ENCODE data around the gene ABCB7.
"Not testable (repeated sequence)": the region's sequence is repeated elsewhere in the genome, so short reads cannot be mapped to it uniquely, and the experiment has no call there.

ABCB7 gene

GRCh38 chrX:75155827-75156525, at the start of gene ABCB7:
Gene ABCB7, minus strand, starts transcription at chrX:75156283. Its CDS starts 11 bp downstream, at chrX:75156272.
- peak; percentile 70 for DNase-seq (ENCODE audit: extremely low read depth, insufficient read length)
- Histone ChIP-seq H3K27me3 (replicated peaks; ENCODE audit: control insufficient read depth, insufficient read depth, low read length) (no peaks in the 10 kb centered on the region), H3K4me3 (replicated peaks; ENCODE audit: low read depth, low read length) (peak within 1 kb of the TSS; percentile 60), H3K36me3 (ENCODE audit: control insufficient read depth, insufficient read depth, low read length) (no peaks in the 10 kb centered on the region)
- TF ChIP-seq CTCF (IDR thresholded peaks at IDR 0.05; ENCODE audit: insufficient read depth, low read length, poor library complexity, severe bottlenecking), result no peak

- not testable (repeated sequence) for H3K4me3 ChIP-seq (replicated peaks; ENCODE audit: low read depth, low read length); H3K27me3 ChIP-seq (replicated peaks; ENCODE audit: control insufficient read depth, insufficient read depth, low read length); H3K36me3 ChIP-seq (ENCODE audit: control insufficient read depth, insufficient read depth, low read length); DNase-seq (ENCODE audit: extremely low read depth, insufficient read length)
Observed at GRCh38 chrX:75188415-75189206, 32.5 kb upstream of the ABCB7 start.

DNA sequence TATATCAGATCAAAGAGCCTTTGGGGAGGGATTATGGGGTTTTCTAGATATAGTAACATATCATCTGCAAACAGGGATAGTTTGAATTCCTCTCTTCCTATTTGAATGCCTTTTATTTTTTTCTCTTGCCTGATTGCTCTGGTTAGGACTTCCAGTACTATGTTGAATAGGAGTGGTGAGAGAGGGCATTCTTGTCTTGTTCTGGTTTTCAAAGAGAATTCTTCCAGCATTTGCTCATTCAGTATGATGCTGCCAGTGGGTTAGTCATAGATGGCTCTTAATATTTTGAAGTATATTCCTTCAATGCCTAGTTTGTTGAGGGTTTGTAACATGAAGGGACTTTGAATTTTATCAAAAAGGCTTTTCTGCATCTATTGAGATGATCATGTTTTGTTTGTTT, 25.6 kb upstream of the ABCB7 start:
- Histone ChIP-seq H3K27me3 (replicated peaks; ENCODE audit: control insufficient read depth, insufficient read depth, low read length) (no peaks in the 10 kb centered on the region), H3K36me3 (ENCODE audit: control insufficient read depth, insufficient read depth, low read length) (no peaks in the 10 kb centered on the region), H3K4me3 (replicated peaks; ENCODE audit: low read depth, low read length) (no peak overlapping the region)
- no peak for DNase-seq (ENCODE audit: extremely low read depth, insufficient read length)
- TF ChIP-seq CTCF (IDR thresholded peaks at IDR 0.05; ENCODE audit: insufficient read depth, low read length, poor library complexity, severe bottlenecking), result no peak

- H3K4me3 ChIP-seq (replicated peaks; ENCODE audit: low read depth, low read length); DNase-seq (ENCODE audit: extremely low read depth, insufficient read length); H3K36me3 ChIP-seq (ENCODE audit: control insufficient read depth, insufficient read depth, low read length); H3K27me3 ChIP-seq (replicated peaks; ENCODE audit: control insufficient read depth, insufficient read depth, low read length): not testable (repeated sequence)
Observed at GRCh38 chrX:75179536-75180293, 23.6 kb upstream of the ABCB7 start.

DNA sequence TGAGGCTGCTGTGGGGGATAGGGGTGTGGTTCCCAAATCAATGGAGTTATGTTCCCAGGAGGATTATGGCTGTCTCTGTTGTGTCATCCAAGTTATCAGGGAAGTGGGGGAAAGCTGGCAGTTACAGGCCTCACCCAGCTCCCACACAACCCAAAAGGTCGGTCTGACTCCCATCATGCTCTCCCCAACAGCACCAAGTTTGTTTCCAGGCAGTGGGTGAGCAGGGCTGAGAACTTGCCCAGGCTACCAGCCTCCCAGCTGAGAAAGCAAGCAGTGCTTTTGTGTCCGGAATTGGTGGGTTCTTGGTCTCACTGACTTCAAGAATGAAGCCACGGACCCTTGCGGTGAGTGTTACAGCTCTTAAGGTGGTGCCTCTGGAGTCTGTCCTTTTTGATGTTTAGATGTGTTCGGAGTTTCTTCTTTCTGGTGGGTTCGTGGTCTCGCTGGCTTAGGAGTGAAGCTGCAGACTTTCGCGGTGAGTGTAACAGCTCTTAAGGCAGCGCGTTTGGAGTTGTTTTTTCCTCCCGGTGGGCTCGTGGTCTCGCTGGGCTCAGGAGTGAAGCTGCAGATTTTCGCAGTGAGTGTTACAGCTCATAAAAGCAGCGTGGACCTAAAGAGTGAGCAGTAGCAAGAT, 16.3 kb upstream of the ABCB7 start:
- not testable (repeated sequence) for H3K27me3 ChIP-seq (replicated peaks; ENCODE audit: control insufficient read depth, insufficient read depth, low read length)

DNA sequence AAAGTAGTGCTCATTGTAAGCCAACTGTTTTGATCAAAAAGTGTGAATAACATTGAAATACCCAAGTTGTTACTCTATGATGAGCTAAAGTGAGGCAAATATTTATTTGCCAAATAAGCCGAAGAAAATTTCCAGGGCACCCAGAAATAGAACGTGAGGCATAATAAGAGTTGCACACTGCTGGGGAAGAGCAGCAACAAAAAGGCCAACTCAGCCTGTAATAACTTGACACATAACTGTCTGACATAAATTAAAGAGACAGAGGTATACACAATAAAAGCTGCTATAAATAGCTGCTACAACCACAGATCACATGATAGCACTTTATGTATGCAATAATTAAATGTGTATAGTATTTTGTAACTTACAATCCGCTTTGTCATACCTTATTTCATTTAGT, 2.0 kb upstream of the ABCB7 start:
- Histone ChIP-seq H3K27me3 (replicated peaks; ENCODE audit: control insufficient read depth, insufficient read depth, low read length) (no peaks in the 10 kb centered on the region), H3K4me3 (replicated peaks; ENCODE audit: low read depth, low read length) (no peak overlapping the region), H3K36me3 (ENCODE audit: control insufficient read depth, insufficient read depth, low read length) (no peaks in the 10 kb centered on the region)
- no peak for TF ChIP-seq CTCF (IDR thresholded peaks at IDR 0.05; ENCODE audit: insufficient read depth, low read length, poor library complexity, severe bottlenecking)
- no peak for DNase-seq (ENCODE audit: extremely low read depth, insufficient read length)

More for the DNA sequence above, 16.3 kb upstream of the ABCB7 start:
- DNase-seq (ENCODE audit: extremely low read depth, insufficient read length); H3K36me3 ChIP-seq (ENCODE audit: control insufficient read depth, insufficient read depth, low read length); H3K4me3 ChIP-seq (replicated peaks; ENCODE audit: low read depth, low read length): not testable (repeated sequence)
